ENCODE data around the gene MYRIP. TPM values are rescaled to one million over a fixed set of nuclear protein-coding genes. Genes with fewer than 3 reads are reported as not detected.

MYRIP gene
- total and polyA plus RNA-seq, 2 of the 4 experiments (the other 2 are of a cell fraction), result not detected

GRCh38 chr3:40124918-40125317 lies 315.5 kb downstream of the MYRIP start:
- Histone ChIP-seq H3K79me1 (ENCODE audit: low read depth in 1 of 2, low read length in 2 of 2) (no peaks in the 10 kb centered on the region), H3K9me3 (ENCODE audit: control insufficient read depth, insufficient read depth, low read length) (peaks cover 22% of the 10 kb centered on the region), H3K27ac (ENCODE audit: insufficient read depth, low read length) (no peak overlapping the region), H3K9me1 (ENCODE audit: insufficient read depth, low read length) (no peaks in the 10 kb centered on the region), H3K4me2 (ENCODE audit: low read depth, low read length) (no peak overlapping the region), H4K5ac (ENCODE audit: low read depth, low read length) (no peak overlapping the region), H3K9ac (ENCODE audit: low read depth, low read length) (no peak overlapping the region), H3K56ac (ENCODE audit: extremely low read depth, insufficient read depth, low read length) (no peak overlapping the region), H3K4ac (ENCODE audit: low read depth, low read length) (no peak overlapping the region), H3K23ac (ENCODE audit: low read depth, low read length) (no peak overlapping the region), H3K4me3 (ENCODE audit: insufficient read depth, low read depth, low read length) (no peak overlapping the region), H2BK15ac (ENCODE audit: low read depth, low read length) (no peak overlapping the region), H4K8ac (ENCODE audit: low read depth in 2 of 2, low read length in 2 of 2) (no peak overlapping the region), H2AK5ac (ENCODE audit: low read depth, low read length) (no peak overlapping the region), H3K18ac (ENCODE audit: low read depth, low read length) (no peak overlapping the region), H4K91ac (ENCODE audit: insufficient read depth, low read depth, low read length) (no peak overlapping the region), H3K14ac (replicated peaks; ENCODE audit: low read depth, low read length) (no peak overlapping the region), H2BK5ac (ENCODE audit: low read depth, low read length, poor library complexity, severe bottlenecking) (no peak overlapping the region), H2AK9ac (replicated peaks; ENCODE audit: low read depth, low read length, poor library complexity) (no peak overlapping the region), H2AFZ (replicated peaks; ENCODE audit: low read length, poor library complexity) (no peak overlapping the region), H4K20me1 (ENCODE audit: insufficient read depth, low read length) (no peaks in the 10 kb centered on the region), H3K36me3 (ENCODE audit: control insufficient read depth, insufficient read depth, low read length) (no peaks in the 10 kb centered on the region), H3K27me3 (ENCODE audit: control insufficient read depth, insufficient read depth, low read length) (no peaks in the 10 kb centered on the region), H3K4me1 (ENCODE audit: control insufficient read depth, insufficient read depth, low read length) (no peaks in the 10 kb centered on the region), H2BK120ac (ENCODE audit: low read depth, low read length) (no peak overlapping the region), H2BK20ac (ENCODE audit: low read depth, low read length) (no peak overlapping the region)
- ChIA-PET POLR2A (ENCODE audit: unreplicated experiment) (no interaction called here), CTCF (no interaction called here)
- intact Hi-C loops (cut with micrococcal nuclease), result no loop called here
- BruUV-seq (replicated peaks), result no TSS peak
- in situ Hi-C loops (cut with MboI; ENCODE audit: low sequenced_read_pairs), result no loop called here
- dilution Hi-C loops (cut with HindIII; ENCODE audit: low sequenced_read_pairs, unreplicated experiment), result no loop called here
- TF ChIP-seq POLR2A (IDR thresholded peaks at IDR 0.05; ENCODE audit: low read depth, low read length), result no peak
- no peak for TF ChIP-seq MAFK (IDR thresholded peaks at IDR 0.05; ENCODE audit: low read depth, low read length)
- TF ChIP-seq MAZ (IDR thresholded peaks at IDR 0.05; ENCODE audit: borderline replicate concordance, low read depth, low read length), result no peak
- TF ChIP-seq RAD21 (IDR thresholded peaks at IDR 0.05; ENCODE audit: low read length), result no peak
- no peak for TF ChIP-seq FOS (IDR thresholded peaks at IDR 0.05; ENCODE audit: low read depth, low read length)
- TF ChIP-seq NFE2L2 (IDR thresholded peaks at IDR 0.05; ENCODE audit: low read depth, low read length), result no peak
- TF ChIP-seq SMC3 (IDR thresholded peaks at IDR 0.05; ENCODE audit: low read depth, low read length), result no peak
- TF ChIP-seq USF2 (IDR thresholded peaks at IDR 0.05; ENCODE audit: low read depth, low read length), result no peak
- no peak for TF ChIP-seq CHD1 (IDR thresholded peaks at IDR 0.05; ENCODE audit: low read depth, low read length)
- TF ChIP-seq RFX5 (IDR thresholded peaks at IDR 0.05; ENCODE audit: low read depth, low read length), result no peak
- no peak for TF ChIP-seq CEBPB (IDR thresholded peaks at IDR 0.05; ENCODE audit: low read depth, low read length)
- no peak for TF ChIP-seq MXI1 (IDR thresholded peaks at IDR 0.05; ENCODE audit: borderline replicate concordance, low read depth, low read length)
- no peak for TF ChIP-seq BHLHE40 (IDR thresholded peaks at IDR 0.05; ENCODE audit: low read depth, low read length)
- TF ChIP-seq, protein P1, sequence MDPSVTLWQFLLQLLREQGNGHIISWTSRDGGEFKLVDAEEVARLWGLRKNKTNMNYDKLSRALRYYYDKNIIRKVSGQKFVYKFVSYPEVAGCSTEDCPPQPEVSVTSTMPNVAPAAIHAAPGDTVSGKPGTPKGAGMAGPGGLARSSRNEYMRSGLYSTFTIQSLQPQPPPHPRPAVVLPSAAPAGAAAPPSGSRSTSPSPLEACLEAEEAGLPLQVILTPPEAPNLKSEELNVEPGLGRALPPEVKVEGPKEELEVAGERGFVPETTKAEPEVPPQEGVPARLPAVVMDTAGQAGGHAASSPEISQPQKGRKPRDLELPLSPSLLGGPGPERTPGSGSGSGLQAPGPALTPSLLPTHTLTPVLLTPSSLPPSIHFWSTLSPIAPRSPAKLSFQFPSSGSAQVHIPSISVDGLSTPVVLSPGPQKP (IDR thresholded peaks at IDR 0.05; ENCODE audit: borderline replicate concordance, low read depth, low read length), result no peak
- no peak for TF ChIP-seq RCOR1 (IDR thresholded peaks at IDR 0.05; ENCODE audit: insufficient replicate concordance, low read length)
- TF ChIP-seq CTCF (conservative IDR thresholded peaks at IDR 0.05; ENCODE audit: low read depth, low read length), result no peak
- no peak for ATAC-seq (ENCODE audit: low read depth)
- no peak for DNase-seq
